ENCODE results near the gene ARFGEF3. TPM values are rescaled to one million over a fixed set of nuclear protein-coding genes. Genes with fewer than 3 reads are reported as not detected.
A peak's percentile ranks its signal among the peaks of the same experiment; 100 is the strongest.

Gene ARFGEF3
- total RNA-seq, 1 donor from 2014 or later = 3.8 TPM

GRCh38 chr6:138331984-138332383, 170.2 kb downstream of the ARFGEF3 start:
- DNase-seq (ENCODE audit: low spot score) = no peak
- Mint-ChIP-seq H3K27ac (no peak overlapping the region), H3K27me3 (ENCODE audit: insufficient read depth, low read depth) (no peaks in the 10 kb centered on the region), H3K4me1 (no peaks in the 10 kb centered on the region), H3K36me3 (no peaks in the 10 kb centered on the region), H3K9me3 (no peaks in the 10 kb centered on the region), H3K4me3 (no peak overlapping the region)
- Histone ChIP-seq H3K27ac (no peak overlapping the region), H3K4me2 (no peak overlapping the region), H4K20me1 (ENCODE audit: low read depth) (no peaks in the 10 kb centered on the region), H3K9me3 (ENCODE audit: low read depth) (no peaks in the 10 kb centered on the region), H3K36me3 (no peaks in the 10 kb centered on the region), H3K79me2 (ENCODE audit: low read depth) (no peaks in the 10 kb centered on the region), H3K27me3 (no peaks in the 10 kb centered on the region), H3K9ac (no peak overlapping the region), H3K4me1 (peaks cover 4% of the 10 kb centered on the region), H2AFZ (replicated peaks) (peak overlapping the region; percentile 69), H3F3A (ENCODE audit: low read depth) (peaks cover 4% of the 10 kb centered on the region), H3K4me3 (no peak overlapping the region)
- no peak for TF ChIP-seq CTCF (IDR thresholded peaks at IDR 0.05)
- TF ChIP-seq EZH2 (IDR thresholded peaks at IDR 0.05) = no peak
- no peak for TF ChIP-seq EZH2phosphoT487 (IDR thresholded peaks at IDR 0.05)

GRCh38 chr6:138334000-138334399, 172.3 kb downstream of the ARFGEF3 start:
- DNase-seq (ENCODE audit: low spot score) = no peak
- peak overlapping the region; percentile 1 for H3K27ac Mint-ChIP-seq

GRCh38 chr6:138334963-138335362, 173.2 kb downstream of the ARFGEF3 start:
- Mint-ChIP-seq H3K9me3 (no peaks in the 10 kb centered on the region), H3K4me3 (no peak overlapping the region), H3K36me3 (no peaks in the 10 kb centered on the region), H3K4me1 (no peaks in the 10 kb centered on the region), H3K27ac (no peak overlapping the region), H3K27me3 (ENCODE audit: insufficient read depth, low read depth) (no peaks in the 10 kb centered on the region)
- no peak for DNase-seq (ENCODE audit: low spot score)
- Histone ChIP-seq H3K4me1 (peaks cover 4% of the 10 kb centered on the region), H3K9me3 (ENCODE audit: low read depth) (no peaks in the 10 kb centered on the region), H2AFZ (replicated peaks) (no peak overlapping the region), H3F3A (ENCODE audit: low read depth) (peaks cover 4% of the 10 kb centered on the region), H3K4me2 (no peak overlapping the region), H4K20me1 (ENCODE audit: low read depth) (no peaks in the 10 kb centered on the region), H3K27ac (no peak overlapping the region), H3K4me3 (no peak overlapping the region), H3K36me3 (no peaks in the 10 kb centered on the region), H3K79me2 (ENCODE audit: low read depth) (no peaks in the 10 kb centered on the region), H3K27me3 (no peaks in the 10 kb centered on the region), H3K9ac (no peak overlapping the region)
- TF ChIP-seq EZH2 (IDR thresholded peaks at IDR 0.05) (no peak), EZH2phosphoT487 (IDR thresholded peaks at IDR 0.05) (no peak), CTCF (IDR thresholded peaks at IDR 0.05) (no peak)

More at GRCh38 chr6:138334000-138334399, 172.3 kb downstream of the ARFGEF3 start:
- H3K9me3 ChIP-seq (ENCODE audit: low read depth) = no peaks in the 10 kb centered on the region
- Mint-ChIP-seq H3K4me3 (no peak overlapping the region), H3K36me3 (no peaks in the 10 kb centered on the region), H3K9me3 (no peaks in the 10 kb centered on the region), H3K4me1 (no peaks in the 10 kb centered on the region), H3K27me3 (ENCODE audit: insufficient read depth, low read depth) (no peaks in the 10 kb centered on the region)
- no peak overlapping the region for H3K9ac ChIP-seq
- no peaks in the 10 kb centered on the region for H3K27me3 ChIP-seq
- H4K20me1 ChIP-seq (ENCODE audit: low read depth) = no peaks in the 10 kb centered on the region
- no peaks in the 10 kb centered on the region for H3K79me2 ChIP-seq (ENCODE audit: low read depth)
- no peak overlapping the region for H3K4me3 ChIP-seq
- H3F3A ChIP-seq (ENCODE audit: low read depth) = peaks cover 4% of the 10 kb centered on the region
- no peak overlapping the region for H3K27ac ChIP-seq
- H3K4me2 ChIP-seq = no peak overlapping the region
- H2AFZ ChIP-seq (replicated peaks) = no peak overlapping the region
- H3K4me1 ChIP-seq = peaks cover 4% of the 10 kb centered on the region
- H3K36me3 ChIP-seq = no peaks in the 10 kb centered on the region
- TF ChIP-seq EZH2 (IDR thresholded peaks at IDR 0.05) (no peak), EZH2phosphoT487 (IDR thresholded peaks at IDR 0.05) (no peak), CTCF (IDR thresholded peaks at IDR 0.05) (no peak)
